GM21381 (cell line): ENCODE results near the gene UBTD1.
"Not testable (repeated sequence)": the region's sequence is repeated elsewhere in the genome, so short reads cannot be mapped to it uniquely, and the experiment has no call there.

Experiments
- ATAC-seq: cut with Tn5 transposase; IDR thresholded peaks from one replicate; pipeline ENCODE4 v1.9.1; 2021; ENCODE audit warnings: mild to moderate bottlenecking, moderate library complexity; ENCODE audit not compliant: unreplicated experiment

The UBTD1 gene

GRCh38 chr10:97498841-97499560 lies at the start of gene UBTD1:
Gene UBTD1 (plus strand): TSS chr10:97498924. CDS start chr10:97499204, 280 bp downstream.
- ATAC-seq: no peak

GRCh38 chr10:97450828-97451227 lies 47.9 kb upstream of the UBTD1 start:
- ATAC-seq: no peak

- no peak for ATAC-seq
Measured at GRCh38 chr10:97451605-97452004, 47.1 kb upstream of the UBTD1 start.

- no peak for ATAC-seq
Measured at GRCh38 chr10:97452352-97452751, 46.4 kb upstream of the UBTD1 start.

GRCh38 chr10:97454330-97455036 lies 44.2 kb upstream of the UBTD1 start:
- no peak for ATAC-seq

- no peak for ATAC-seq
Measured at GRCh38 chr10:97456034-97456685, 42.6 kb upstream of the UBTD1 start.

- ATAC-seq: no peak
Measured at GRCh38 chr10:97456686-97457065, 42.0 kb upstream of the UBTD1 start.

GRCh38 chr10:97459111-97459510 lies 39.6 kb upstream of the UBTD1 start:
- ATAC-seq: no peak

GRCh38 chr10:97459933-97460332 lies 38.8 kb upstream of the UBTD1 start:
- ATAC-seq: no peak

- no peak for ATAC-seq
Measured at GRCh38 chr10:97462309-97462708, 36.4 kb upstream of the UBTD1 start.

GRCh38 chr10:97463363-97464132 lies 35.2 kb upstream of the UBTD1 start:
- ATAC-seq: no peak

GRCh38 chr10:97464226-97464625 lies 34.5 kb upstream of the UBTD1 start:
- no peak for ATAC-seq

GRCh38 chr10:97465982-97466381 lies 32.7 kb upstream of the UBTD1 start:
- ATAC-seq: no peak

- no peak for ATAC-seq
Measured at GRCh38 chr10:97466755-97467154, 32.0 kb upstream of the UBTD1 start.

GRCh38 chr10:97468162-97468561 lies 30.6 kb upstream of the UBTD1 start:
- ATAC-seq: no peak

GRCh38 chr10:97468781-97469180 lies 29.9 kb upstream of the UBTD1 start:
- not testable (repeated sequence) for ATAC-seq

GRCh38 chr10:97474918-97475317 lies 23.8 kb upstream of the UBTD1 start:
- no peak for ATAC-seq

- no peak for ATAC-seq
Measured at GRCh38 chr10:97475936-97476594, 22.7 kb upstream of the UBTD1 start.

GRCh38 chr10:97479410-97479809 lies 19.3 kb upstream of the UBTD1 start:
- ATAC-seq: not testable (repeated sequence)

- no peak for ATAC-seq
Measured at GRCh38 chr10:97479939-97480338, 18.8 kb upstream of the UBTD1 start.

- ATAC-seq: no peak
Measured at GRCh38 chr10:97481071-97481470, 17.7 kb upstream of the UBTD1 start.
